OCI-LY7 (cell line): ENCODE measurements around the gene LYZL1.

Source experiments
- CTCF ChIP-seq: fragments of 200-600 bp; sonication (generic); conservative IDR thresholded peaks from 2 replicates; pipeline ENCODE4 v1.5.1; 2014; ENCODE audit warnings: mild to moderate bottlenecking, antibody characterized with exemption, low read length, moderate library complexity, mixed read lengths
- EZH2phosphoT487 ChIP-seq: fragments of 200-600 bp; sonication (generic); IDR thresholded peaks from 2 replicates; pipeline ENCODE4 v1.6.1; 2018; ENCODE audit warnings: low read depth, borderline replicate concordance, mild to moderate bottlenecking, mixed run types, antibody characterized with exemption, low read length, moderate library complexity, mixed read lengths

- TF ChIP-seq CTCF (no peak), EZH2phosphoT487 (no peak)
Observed at GRCh38 chr10:29295813-29296212, 6.9 kb downstream of the LYZL1 start.
